HCEC 1CT (cell line): Measurements from ENCODE around the gene WNT8A.

Experiments
- DNase-seq: peaks from one replicate; pipeline ENCODE4 v3.0.0-alpha.2; 2017

The WNT8A gene

GRCh38 chr5:138092301-138092700 is 8.5 kb downstream of the WNT8A start:
- no peak for DNase-seq

- no peak for DNase-seq
These were observed 9.2 kb downstream of the WNT8A start for GRCh38 chr5:138093036-138093435.

- DNase-seq = no peak
These were observed 11.5 kb downstream of the WNT8A start for GRCh38 chr5:138095100-138095907.

- DNase-seq = no peak
These were observed 12.5 kb downstream of the WNT8A start for GRCh38 chr5:138096363-138096762.

- no peak for DNase-seq
These were observed 13.4 kb downstream of the WNT8A start for GRCh38 chr5:138096997-138097828.

- DNase-seq = no peak
These were observed 18.9 kb downstream of the WNT8A start for GRCh38 chr5:138102454-138103318.

- no peak for DNase-seq
These were observed 19.4 kb downstream of the WNT8A start for GRCh38 chr5:138103319-138103637.

- DNase-seq = no peak
These were observed 21.9 kb downstream of the WNT8A start for GRCh38 chr5:138105709-138106108.

GRCh38 chr5:138107213-138107612 is 23.4 kb downstream of the WNT8A start:
- DNase-seq = no peak

- no peak for DNase-seq
These were observed 25.8 kb downstream of the WNT8A start for GRCh38 chr5:138109463-138110265.

- no peak for DNase-seq
These were observed 26.6 kb downstream of the WNT8A start for GRCh38 chr5:138110266-138110963.

GRCh38 chr5:138111181-138111580 is 27.3 kb downstream of the WNT8A start:
- no peak for DNase-seq

- DNase-seq = peak; percentile 21
These were observed 28.1 kb downstream of the WNT8A start for GRCh38 chr5:138111937-138112336.

- no peak for DNase-seq
These were observed 31.4 kb downstream of the WNT8A start for GRCh38 chr5:138115254-138115653.

- no peak for DNase-seq
These were observed 44.5 kb downstream of the WNT8A start for GRCh38 chr5:138128334-138128733.

- no peak for DNase-seq
These were observed 45.5 kb downstream of the WNT8A start for GRCh38 chr5:138129347-138129746.

- DNase-seq = no peak
These were observed 48.7 kb downstream of the WNT8A start for GRCh38 chr5:138132543-138132942.

- no peak for DNase-seq
These were observed 55.3 kb downstream of the WNT8A start, which contains the start of gene NME5 for GRCh38 chr5:138138949-138139780. Gene NME5, minus strand, starts transcription at chr5:138139428. Its CDS starts 648 bp downstream, at chr5:138138780.

GRCh38 chr5:138139781-138140090 is 55.9 kb downstream of the WNT8A start:
- no peak for DNase-seq

GRCh38 chr5:138140268-138140667 is 56.4 kb downstream of the WNT8A start:
- no peak for DNase-seq
